Natural killer cell (primary cell): ENCODE results near the gene FAP. TPM values are rescaled to one million over a fixed set of nuclear protein-coding genes. Genes with fewer than 3 reads are reported as not detected.

Experiments
- ATAC-seq, 3 donors: fragments of 150-1000 bp in 2 of 3; fragments of 200-7000 bp in 1 of 3; cut with Tn5 transposase; 1 replicate in 1 of 3; 2 replicates in 2 of 3; pipeline ENCODE4 v1.10.0; 2021; ENCODE audit warnings: mild to moderate bottlenecking in 2 of 3, moderate library complexity in 2 of 3
- DNase-seq, 2 donors: peaks; one replicate each; pipeline versions ENCODE4 v3.0.0 to v3.0.0-alpha.2; 2013 to 2021; ENCODE audit warnings: mixed read lengths in 1 of 2
- H3K27ac ChIP-seq: one replicate; pipeline ENCODE4 v1.5.1; 2013; ENCODE audit warnings: mild to moderate bottlenecking, low read length
- H3K27me3 ChIP-seq: one replicate; pipeline ENCODE4 v1.6.1; 2013; ENCODE audit warnings: low read length; ENCODE audit not compliant: control insufficient read depth, insufficient read depth
- H3K36me3 ChIP-seq: one replicate; pipeline ENCODE4 v1.6.1; 2013; ENCODE audit warnings: low read length; ENCODE audit not compliant: control insufficient read depth, insufficient read depth
- H3K4me1 ChIP-seq: one replicate; pipeline ENCODE4 v1.6.1; 2013; ENCODE audit warnings: low read length; ENCODE audit not compliant: control insufficient read depth, insufficient read depth
- H3K4me3 ChIP-seq: one replicate; pipeline ENCODE4 v1.5.1; 2013; ENCODE audit warnings: low read length
- H3K9me3 ChIP-seq: one replicate; pipeline ENCODE4 v1.6.1; 2013; ENCODE audit warnings: low read length; ENCODE audit not compliant: control insufficient read depth, insufficient read depth
- H3K27ac Mint-ChIP-seq, 2 donors: one replicate each; pipeline ENCODE4 v1.8.0; 2022; ENCODE audit warnings: mild to moderate bottlenecking in 2 of 2, mixed read lengths in 2 of 2, moderate library complexity in 1 of 2
- H3K27me3 Mint-ChIP-seq, 2 donors: one replicate each; pipeline ENCODE4 v1.8.0; 2022; ENCODE audit warnings: low read depth in 2 of 2, mixed read lengths in 2 of 2
- H3K36me3 Mint-ChIP-seq: one replicate; pipeline ENCODE4 v1.8.0; 2022; ENCODE audit warnings: mixed read lengths
- H3K4me1 Mint-ChIP-seq, 2 donors: one replicate each; pipeline ENCODE4 v1.8.0; 2022; ENCODE audit warnings: mixed read lengths in 2 of 2
- H3K4me3 Mint-ChIP-seq: one replicate; pipeline ENCODE4 v1.8.0; 2022; ENCODE audit warnings: mild to moderate bottlenecking, moderate library complexity, mixed read lengths
- H3K9me3 Mint-ChIP-seq, 2 donors: one replicate each; pipeline ENCODE4 v1.8.0; 2022; ENCODE audit warnings: mixed read lengths in 2 of 2
- WGBS: methylation state at CpG from one replicate; pipeline ENCODE4 v1.1.7; 2013; ENCODE audit warnings: missing lambda C conversion rate; ENCODE audit not compliant: insufficient coverage; 5-methylcytosine and 5-hydroxymethylcytosine counted together
- intact Hi-C: fragments of 100-400 bp; cut with micrococcal nuclease; formaldehyde crosslinking; loops from one replicate; pipeline ENCODE4 v1.14.2; 2022
- total RNA-seq, 4 donors: library from RNA; stranded (reverse); fragments of 120-200 nt in 1 of 4; gene quantifications; one replicate each; pipeline versions ENCODE4 v1.2.3 to v1.2.4, GENCODE V29; 2013 to 2022
- TF ChIP-seq, protein P1 (sequence below): fragments of 200-600 bp; IDR thresholded peaks from one replicate; pipeline ENCODE4 v1.8.0; 2022; ENCODE audit warnings: antibody characterized with exemption

Gene FAP
- total RNA-seq, 3 donors from 2014 or later (not counting 1 experiment from before 2014, with no cell fraction given), result not detected

DNA sequence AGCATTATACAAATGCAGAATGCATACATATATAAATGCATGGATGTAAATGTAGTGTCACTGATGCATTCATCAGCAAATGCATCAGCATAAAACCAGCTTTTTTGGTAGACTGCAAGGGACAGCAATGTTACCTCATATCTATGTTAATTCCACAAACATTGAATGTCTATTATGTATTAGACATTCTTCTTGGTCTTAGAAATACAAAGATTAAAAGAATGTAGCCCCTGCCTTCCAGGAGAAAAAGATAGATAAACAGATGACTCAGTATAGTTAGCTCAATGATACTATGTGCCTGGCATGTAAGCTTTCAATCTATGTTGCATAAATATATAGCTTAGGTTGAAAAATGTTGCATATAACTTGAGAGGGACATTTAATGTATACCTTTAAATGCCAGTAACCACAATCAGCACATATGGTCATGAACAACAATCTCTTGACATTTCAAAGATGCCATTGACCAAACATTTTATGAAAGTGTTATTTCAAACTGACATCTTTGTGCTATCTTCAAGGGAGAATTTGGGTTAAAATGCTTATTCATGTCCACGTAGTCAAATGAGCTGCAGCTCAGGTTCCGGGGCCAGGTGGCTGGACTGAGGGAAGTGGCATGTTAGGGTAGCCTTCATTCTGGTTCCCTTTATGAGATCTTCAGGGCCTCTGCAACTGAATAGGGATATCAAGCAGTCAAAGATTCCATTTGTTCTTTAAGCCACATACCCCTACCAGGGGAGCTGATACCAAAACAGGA, 46.0 kb downstream of the FAP start:
- H3K4me1 Mint-ChIP-seq, result no peaks in the 10 kb centered on the region
- TF ChIP-seq, protein P1, sequence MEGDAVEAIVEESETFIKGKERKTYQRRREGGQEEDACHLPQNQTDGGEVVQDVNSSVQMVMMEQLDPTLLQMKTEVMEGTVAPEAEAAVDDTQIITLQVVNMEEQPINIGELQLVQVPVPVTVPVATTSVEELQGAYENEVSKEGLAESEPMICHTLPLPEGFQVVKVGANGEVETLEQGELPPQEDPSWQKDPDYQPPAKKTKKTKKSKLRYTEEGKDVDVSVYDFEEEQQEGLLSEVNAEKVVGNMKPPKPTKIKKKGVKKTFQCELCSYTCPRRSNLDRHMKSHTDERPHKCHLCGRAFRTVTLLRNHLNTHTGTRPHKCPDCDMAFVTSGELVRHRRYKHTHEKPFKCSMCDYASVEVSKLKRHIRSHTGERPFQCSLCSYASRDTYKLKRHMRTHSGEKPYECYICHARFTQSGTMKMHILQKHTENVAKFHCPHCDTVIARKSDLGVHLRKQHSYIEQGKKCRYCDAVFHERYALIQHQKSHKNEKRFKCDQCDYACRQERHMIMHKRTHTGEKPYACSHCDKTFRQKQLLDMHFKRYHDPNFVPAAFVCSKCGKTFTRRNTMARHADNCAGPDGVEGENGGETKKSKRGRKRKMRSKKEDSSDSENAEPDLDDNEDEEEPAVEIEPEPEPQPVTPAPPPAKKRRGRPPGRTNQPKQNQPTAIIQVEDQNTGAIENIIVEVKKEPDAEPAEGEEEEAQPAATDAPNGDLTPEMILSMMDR, result no peak
- no peak overlapping the region for H3K27ac Mint-ChIP-seq
- no peak overlapping the region for H3K4me3 Mint-ChIP-seq
- H3K9me3 ChIP-seq, result no peaks in the 10 kb centered on the region
- no peaks in the 10 kb centered on the region for H3K4me1 ChIP-seq
- no peaks in the 10 kb centered on the region for H3K9me3 Mint-ChIP-seq
- intact Hi-C loops, result no loop called here
- H3K36me3 Mint-ChIP-seq, result no peaks in the 10 kb centered on the region
- 92% methylated on average over 2 of the region's 2 CpGs for WGBS
- peaks cover 15 to 20% of the 10 kb centered on the region in 2 donors for H3K27me3 Mint-ChIP-seq
- H3K27ac ChIP-seq, result no peak overlapping the region
- DNase-seq (no peak), ATAC-seq (no peak)
- no peak overlapping the region for H3K4me3 ChIP-seq
- H3K27me3 ChIP-seq, result no peaks in the 10 kb centered on the region
- no peaks in the 10 kb centered on the region for H3K36me3 ChIP-seq

DNA sequence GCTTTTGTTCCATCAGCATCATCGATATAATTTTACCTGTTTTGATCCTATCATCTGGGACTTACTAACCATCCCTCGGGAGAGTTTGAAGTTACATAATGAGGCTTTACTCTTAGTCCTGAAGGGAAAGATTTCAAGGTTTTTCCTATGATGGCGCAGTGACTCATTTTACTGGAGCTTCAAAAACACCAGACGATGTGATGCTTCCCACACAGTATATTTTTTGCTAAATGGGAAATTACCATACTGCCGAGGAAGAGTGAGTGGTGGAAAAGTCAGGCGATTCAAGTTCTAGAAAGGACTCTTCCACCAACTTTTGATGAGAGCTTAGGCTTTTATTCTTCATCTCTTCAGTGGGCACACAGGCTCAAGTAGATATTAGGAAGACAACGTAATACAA, 46.6 kb downstream of the FAP start:
- Histone ChIP-seq H3K27ac (no peak overlapping the region), H3K36me3 (no peaks in the 10 kb centered on the region), H3K4me1 (no peaks in the 10 kb centered on the region), H3K4me3 (no peak overlapping the region), H3K27me3 (no peaks in the 10 kb centered on the region), H3K9me3 (no peaks in the 10 kb centered on the region)
- DNase-seq (no peak), ATAC-seq (no peak)
- Mint-ChIP-seq H3K27me3 (peaks cover 21 to 23% of the 10 kb centered on the region in 2 donors), H3K4me3 (no peak overlapping the region), H3K9me3 (no peaks in the 10 kb centered on the region), H3K36me3 (no peaks in the 10 kb centered on the region), H3K27ac (no peak overlapping the region), H3K4me1 (no peaks in the 10 kb centered on the region)
- 87% methylated on average over 4 of the region's 7 CpGs for WGBS
- intact Hi-C loops, result no loop called here
- TF ChIP-seq, protein P1, result no peak

DNA sequence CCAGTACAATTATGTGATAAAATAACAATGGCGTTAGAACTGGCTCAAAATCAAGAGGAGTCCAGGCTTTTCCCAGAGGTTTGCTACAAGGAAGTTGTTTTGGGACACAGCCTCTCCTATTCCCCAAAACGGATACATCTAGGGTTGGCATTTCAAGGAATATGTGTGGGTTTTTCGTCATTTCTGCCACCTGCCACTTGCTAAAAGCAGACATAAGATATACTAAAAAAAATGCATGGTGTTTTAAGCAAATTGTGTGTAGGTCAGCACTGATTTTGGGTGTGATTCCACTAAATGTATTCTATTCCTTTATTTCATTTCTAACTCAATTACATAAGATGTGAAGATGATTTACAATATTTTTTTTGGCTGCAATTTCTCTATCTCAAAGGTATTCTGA, 54.8 kb downstream of the FAP start:
- H3K36me3 Mint-ChIP-seq, result no peaks in the 10 kb centered on the region
- DNase-seq (no peak), ATAC-seq (no peak)
- no peaks in the 10 kb centered on the region for H3K9me3 Mint-ChIP-seq
- Histone ChIP-seq H3K27ac (no peak overlapping the region), H3K4me1 (no peaks in the 10 kb centered on the region), H3K4me3 (no peak overlapping the region), H3K9me3 (no peaks in the 10 kb centered on the region), H3K36me3 (no peaks in the 10 kb centered on the region), H3K27me3 (no peaks in the 10 kb centered on the region)
- peaks cover 17 to 41% of the 10 kb centered on the region in 2 donors for H3K27me3 Mint-ChIP-seq
- no peak overlapping the region for H3K27ac Mint-ChIP-seq
- no peak overlapping the region for H3K4me3 Mint-ChIP-seq
- intact Hi-C loops, result no loop called here
- TF ChIP-seq, protein P1, result no peak
- 100% methylated on average over 1 of the region's 3 CpGs for WGBS
- H3K4me1 Mint-ChIP-seq, result no peaks in the 10 kb centered on the region
